HG03432 (cell line): Measurements from ENCODE around the gene TUBB4A.
A peak's percentile ranks its signal among the peaks of the same experiment; 100 is the strongest.

Experiments used
- ATAC-seq: cut with Tn5 transposase; IDR thresholded peaks from one replicate; pipeline ENCODE4 v1.9.1; 2021; ENCODE audit warnings: mild to moderate bottlenecking, moderate library complexity; ENCODE audit not compliant: unreplicated experiment

Gene TUBB4A

DNA sequence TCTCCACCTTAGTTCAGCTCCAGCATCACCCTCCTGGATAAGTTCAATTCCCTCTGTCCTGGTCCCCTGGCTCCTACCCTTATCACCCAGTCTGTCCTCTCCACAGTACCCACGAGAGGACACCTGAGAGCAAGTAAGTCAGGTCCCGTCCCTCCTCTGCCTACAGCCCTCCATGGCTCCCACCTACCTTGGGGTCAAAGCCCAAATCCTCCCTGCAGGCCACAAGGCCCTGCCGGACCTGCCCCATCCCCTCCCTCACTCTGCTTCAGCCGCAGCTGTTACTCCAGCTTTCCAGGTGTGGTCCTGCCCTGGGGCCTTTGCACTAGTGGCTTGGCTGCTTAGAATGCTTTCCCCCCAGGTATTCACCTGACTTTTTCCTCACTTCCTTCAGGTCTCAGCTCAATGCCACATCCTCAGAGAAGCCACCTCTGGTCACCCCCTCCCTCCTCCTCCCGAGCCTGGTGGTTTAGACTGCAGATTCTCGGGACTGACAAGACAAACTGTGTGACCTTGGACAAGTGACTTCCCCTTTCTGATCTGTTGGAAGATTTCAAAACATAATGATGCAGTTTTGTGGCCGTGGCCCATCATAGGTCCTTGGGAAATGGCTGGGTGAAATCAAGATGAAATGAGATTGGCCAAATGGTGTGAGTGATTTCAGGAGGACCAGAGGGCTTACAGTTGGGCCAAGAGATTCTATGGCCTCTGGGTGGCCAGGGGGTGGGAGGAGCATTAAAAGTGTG is 3.6 kb downstream of the TUBB4A start:
- no peak for ATAC-seq

GRCh38 chr19:6495947-6496346 is 6.2 kb downstream of the TUBB4A start:
- ATAC-seq = no peak

- no peak for ATAC-seq
These were observed 7.6 kb downstream of the TUBB4A start for GRCh38 chr19:6494438-6495036.

GRCh38 chr19:6491802-6492592 is 10.1 kb downstream of the TUBB4A start:
- no peak for ATAC-seq

DNA sequence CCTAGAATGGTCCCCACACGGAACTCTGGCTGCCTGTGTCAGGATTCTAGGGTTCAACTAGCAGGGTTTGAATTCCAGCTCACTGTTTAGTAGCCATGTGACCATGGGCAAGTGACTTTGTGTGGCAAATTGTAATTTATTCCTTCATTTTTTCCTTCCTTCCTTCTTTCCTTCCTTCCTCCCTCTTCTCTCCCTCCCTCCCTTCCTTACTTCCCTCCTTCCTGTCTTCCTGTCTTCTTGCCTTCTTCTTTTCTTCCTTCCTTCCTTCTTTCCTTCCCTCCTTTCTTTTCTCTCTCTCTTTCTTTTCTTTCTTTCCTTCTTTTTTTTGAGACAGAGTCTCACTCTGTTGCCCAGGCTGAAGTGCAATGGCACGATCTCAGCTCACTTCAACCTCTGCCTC is 12.0 kb downstream of the TUBB4A start:
- no peak for ATAC-seq

- peak; percentile 56 for ATAC-seq
These were observed 12.6 kb downstream of the TUBB4A start for GRCh38 chr19:6489278-6490061.

- ATAC-seq = no peak
These were observed 17.3 kb downstream of the TUBB4A start for GRCh38 chr19:6484831-6485230.

DNA sequence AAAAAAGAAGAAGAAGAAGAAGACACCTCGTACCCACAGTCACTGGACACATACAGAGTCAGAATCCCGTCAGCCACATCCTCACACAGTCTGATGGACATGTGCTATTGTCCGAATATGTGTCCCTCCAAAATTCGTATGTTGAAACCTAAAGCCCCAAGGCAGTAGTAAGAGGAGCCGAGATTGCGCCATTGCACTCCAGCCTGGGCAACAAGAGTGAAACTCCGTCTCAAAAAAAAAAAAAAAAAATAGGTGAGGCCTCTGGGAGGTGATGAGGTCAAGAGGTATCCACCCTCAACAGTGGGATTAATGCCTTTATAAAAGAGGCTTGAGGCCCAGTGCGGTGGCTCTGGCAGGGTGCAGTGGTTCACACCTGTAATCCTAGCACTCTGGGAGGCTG is 17.9 kb downstream of the TUBB4A start:
- no peak for ATAC-seq

- no peak for ATAC-seq
These were observed 18.9 kb downstream of the TUBB4A start for GRCh38 chr19:6483235-6483634.

- no peak for ATAC-seq
These were observed 19.8 kb downstream of the TUBB4A start for GRCh38 chr19:6482343-6482686.

- ATAC-seq = no peak
These were observed 20.4 kb downstream of the TUBB4A start, which contains the start of gene DENND1C for GRCh38 chr19:6481541-6482342. TSS of gene DENND1C (minus strand) at chr19:6481787. CDS start at chr19:6481695, 92 bp downstream.

DNA sequence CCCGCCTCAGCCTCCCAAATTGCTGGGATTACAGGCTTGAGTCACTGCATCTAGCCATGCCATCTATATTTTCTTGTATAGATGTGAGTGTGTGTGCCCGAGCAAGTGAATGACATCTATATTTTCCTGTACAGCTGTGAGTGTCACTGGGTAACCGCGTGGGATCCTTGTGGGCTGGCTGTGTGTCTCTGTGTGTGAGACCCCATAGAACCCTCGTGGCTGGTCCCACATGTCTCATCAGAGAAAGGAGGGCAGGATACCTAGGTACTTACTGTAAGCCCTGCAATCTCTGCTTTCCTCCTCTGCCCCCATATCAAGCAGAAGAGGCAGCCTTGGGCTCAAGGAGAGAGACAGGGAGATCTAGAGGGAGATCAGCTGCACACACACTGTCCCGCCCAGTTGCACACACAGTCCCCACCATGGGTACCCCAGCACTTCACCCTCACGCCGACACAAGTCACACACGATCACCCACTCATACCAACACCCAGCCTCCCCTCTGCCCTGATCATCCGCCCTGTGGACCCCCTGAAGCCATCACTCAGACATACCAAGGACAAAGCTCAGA is 21.2 kb downstream of the TUBB4A start:
- no peak for ATAC-seq

- ATAC-seq = no peak
These were observed 22.2 kb downstream of the TUBB4A start for GRCh38 chr19:6479836-6480398.

GRCh38 chr19:6478815-6479214 is 23.3 kb downstream of the TUBB4A start:
- no peak for ATAC-seq

- ATAC-seq = no peak
These were observed 25.1 kb downstream of the TUBB4A start for GRCh38 chr19:6476896-6477431.

GRCh38 chr19:6476155-6476895 is 25.8 kb downstream of the TUBB4A start:
- no peak for ATAC-seq

DNA sequence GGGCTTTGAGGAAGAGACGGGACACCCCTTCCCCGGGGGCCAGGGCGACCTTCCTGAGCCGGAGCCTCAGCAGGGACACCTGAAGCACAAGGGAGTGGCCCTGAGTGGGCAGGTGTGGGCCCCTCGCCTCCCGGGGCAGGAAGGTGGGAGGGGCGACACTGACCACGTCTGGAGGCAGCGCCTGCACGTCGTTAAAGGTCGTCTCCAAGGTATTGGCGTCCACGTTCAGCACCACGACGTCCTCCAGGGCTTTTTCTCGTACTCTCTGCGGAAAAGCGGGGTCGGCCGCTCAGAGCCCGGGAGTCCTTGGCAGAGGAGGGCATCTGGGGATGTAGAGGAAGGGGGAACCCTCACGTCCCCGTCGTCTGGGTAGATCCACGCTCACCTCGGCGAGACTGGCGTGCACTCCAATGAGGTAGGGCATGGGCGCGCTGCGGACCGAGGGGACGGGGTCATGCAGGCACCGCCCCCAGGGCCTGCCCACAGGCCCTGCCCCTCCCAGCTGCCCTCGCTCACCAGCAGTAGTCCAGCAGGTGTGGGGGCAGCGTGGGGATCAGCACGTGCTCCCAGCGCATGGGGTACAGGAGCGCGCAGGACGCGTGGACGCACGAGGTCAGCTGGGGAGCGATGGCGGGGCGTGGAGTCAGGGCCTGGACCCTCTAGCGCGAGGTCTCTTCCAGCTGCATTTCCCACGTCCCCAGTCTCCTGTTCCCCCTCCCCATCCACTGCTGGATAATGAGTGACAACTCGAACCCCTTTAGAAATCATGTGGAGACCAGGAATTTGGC is 26.6 kb downstream of the TUBB4A start:
- ATAC-seq = no peak

- no peak for ATAC-seq
These were observed 28.5 kb downstream of the TUBB4A start for GRCh38 chr19:6473647-6474046.
